H1 (cell line): Measurements from ENCODE around the gene FGF6. TPM values are rescaled to one million over a fixed set of nuclear protein-coding genes. Genes with fewer than 3 reads are reported as not detected.

Experiments used
- CTCF ChIA-PET: fragments of 300-600 bp; sonication (Branson Sonifier 250); formaldehyde crosslinking; loops from one replicate; lab custom pipeline; 2021; ENCODE audit not compliant: partially characterized antibody; lab: Charles Lee
- POLR2A ChIA-PET: fragments of 300-600 bp; sonication (Branson Sonifier 250); formaldehyde crosslinking; loops from one replicate; lab custom pipeline; 2021; ENCODE audit warnings: inconsistent platforms; ENCODE audit not compliant: partially characterized antibody; lab: Charles Lee
- DNase-seq, 2 experiments: peaks; one replicate each; pipeline versions ENCODE4 v3.0.0 to v3.0.0-alpha.2; 2010 to 2022; ENCODE audit warnings: low spot score in 2 of 2, low read depth in 1 of 2, mixed read lengths in 1 of 2
- FAIRE-seq: peaks from 2 replicates; lab custom pipeline; 2011; peaks lifted over from hg19 to GRCh38; lab: Jason Lieb, UNC
- H2AFZ ChIP-seq: 2 replicates; pipeline ENCODE4 v1.8.1; 2012; ENCODE audit warnings: low read length, inconsistent platforms
- H2AK5ac ChIP-seq: 2 replicates; pipeline ENCODE4 v1.6.1; 2013; ENCODE audit warnings: low read depth, low read length
- H2BK120ac ChIP-seq: replicated peaks from 2 replicates; pipeline ENCODE3; 2013; ENCODE audit warnings: low read depth, low read length, inconsistent platforms
- H2BK12ac ChIP-seq: 2 replicates; pipeline ENCODE4 v1.6.1; 2013; ENCODE audit warnings: low read depth, low read length
- H2BK15ac ChIP-seq: 2 replicates; pipeline ENCODE4 v1.6.1; 2013; ENCODE audit warnings: low read length
- H2BK20ac ChIP-seq: 2 replicates; pipeline ENCODE4 v1.6.1; 2013; ENCODE audit warnings: low read length
- H2BK5ac ChIP-seq: 2 replicates; pipeline ENCODE4 v1.6.1; 2013; ENCODE audit warnings: low read depth, low read length
- H3K14ac ChIP-seq: 2 replicates; pipeline ENCODE4 v1.6.1; 2013; ENCODE audit warnings: inconsistent platforms; ENCODE audit not compliant: insufficient read length
- H3K18ac ChIP-seq: 2 replicates; pipeline ENCODE4 v1.6.1; 2013; ENCODE audit warnings: low read length; ENCODE audit errors: extremely low read depth
- H3K23ac ChIP-seq: 2 replicates; pipeline ENCODE4 v1.6.1; 2013; ENCODE audit warnings: inconsistent platforms; ENCODE audit not compliant: insufficient read length
- H3K23me2 ChIP-seq: 2 replicates; pipeline ENCODE4 v1.6.1; 2013; ENCODE audit warnings: low read depth, low read length
- H3K27ac ChIP-seq: 2 replicates; pipeline ENCODE4 v1.6.1; 2011; ENCODE audit warnings: low read depth, low read length, inconsistent platforms
- H3K27me3 ChIP-seq, 4 experiments: replicated peaks in 1 of 4; 1 replicate in 1 of 4; 2 replicates in 3 of 4; pipeline versions ENCODE4 v1.6.1 to v1.8.1; 2011 to 2013; ENCODE audit warnings: low read length in 3 of 4, mild to moderate bottlenecking in 3 of 4, inconsistent platforms in 2 of 4, mixed read lengths in 2 of 4, moderate library complexity in 1 of 4; ENCODE audit not compliant: control insufficient read depth in 3 of 4, insufficient read depth in 3 of 4; ENCODE audit errors: extremely low read depth in 1 of 4
- H3K36me3 ChIP-seq, 4 experiments: 2 replicates each; pipeline versions ENCODE4 v1.6.1 to v1.8.1; 2011 to 2013; ENCODE audit warnings: mild to moderate bottlenecking in 4 of 4, low read length in 3 of 4, moderate library complexity in 2 of 4, control low read depth in 1 of 4, inconsistent platforms in 1 of 4; ENCODE audit not compliant: insufficient read depth in 4 of 4, control insufficient read depth in 2 of 4
- H3K4ac ChIP-seq: replicated peaks from 2 replicates; pipeline ENCODE3; 2013; ENCODE audit warnings: low read length, low read depth, mixed read lengths, inconsistent platforms; ENCODE audit not compliant: insufficient read length
- H3K4me1 ChIP-seq, 4 experiments: replicated peaks in 1 of 4; 1 replicate in 1 of 4; 2 replicates in 3 of 4; pipeline versions ENCODE4 v1.6.1 to v1.8.1; 2011 to 2013; ENCODE audit warnings: low read length in 3 of 4, inconsistent platforms in 2 of 4, mixed read lengths in 1 of 4; ENCODE audit not compliant: insufficient read depth in 4 of 4, control insufficient read depth in 3 of 4
- H3K4me2 ChIP-seq, 2 experiments: 2 replicates each; pipeline versions ENCODE4 v1.6.1 to v1.8.1; 2011 to 2013; ENCODE audit warnings: low read depth in 2 of 2, low read length in 2 of 2, control low read depth in 1 of 2, inconsistent platforms in 1 of 2, mild to moderate bottlenecking in 1 of 2; ENCODE audit not compliant: insufficient read depth in 1 of 2
- H3K4me3 ChIP-seq, 4 experiments: fragments of 200-600, 300-600 bp in 1 of 4; sonication (generic), shearing (Covaris generic), sonication (Bioruptor Twin) in 1 of 4; 2 replicates each; pipeline versions ENCODE4 v1.5.1 to v1.8.1; 2011 to 2016; ENCODE audit warnings: low read length in 4 of 4, low read depth in 3 of 4, control low read depth in 2 of 4, inconsistent platforms in 2 of 4, mild to moderate bottlenecking in 2 of 4, mixed read lengths in 1 of 4, moderate library complexity in 1 of 4; ENCODE audit not compliant: insufficient read depth in 2 of 4; ENCODE audit errors: extremely low read depth in 1 of 4
- H3K56ac ChIP-seq: replicated peaks from 2 replicates; pipeline ENCODE3; 2013; ENCODE audit warnings: low read depth, mild to moderate bottlenecking, mixed read lengths, low read length, inconsistent platforms; ENCODE audit not compliant: insufficient read length
- H3K79me1 ChIP-seq: 2 replicates; pipeline ENCODE4 v1.6.1; 2013; ENCODE audit warnings: low read depth, low read length, control low read depth
- H3K79me2 ChIP-seq, 2 experiments: 2 replicates each; pipeline versions ENCODE4 v1.6.1 to v1.8.1; 2012 to 2013; ENCODE audit warnings: low read length in 2 of 2, mild to moderate bottlenecking in 2 of 2, inconsistent platforms in 1 of 2; ENCODE audit not compliant: insufficient read depth in 2 of 2, control insufficient read depth in 1 of 2
- H3K9ac ChIP-seq, 4 experiments: replicated peaks in 1 of 4; 1 replicate in 1 of 4; 2 replicates in 3 of 4; pipeline versions ENCODE4 v1.6.1 to v1.8.1; 2011 to 2013; ENCODE audit warnings: low read depth in 3 of 4, low read length in 3 of 4, control low read depth in 2 of 4, mild to moderate bottlenecking in 2 of 4, moderate library complexity in 2 of 4, inconsistent platforms in 1 of 4; ENCODE audit errors: extremely low read depth in 1 of 4
- H3K9me3 ChIP-seq, 2 experiments: 2 replicates each; pipeline versions ENCODE4 v1.6.1 to v1.8.1; 2012 to 2013; ENCODE audit warnings: mild to moderate bottlenecking in 2 of 2, moderate library complexity in 2 of 2, control low read depth in 1 of 2, inconsistent platforms in 1 of 2, low read depth in 1 of 2, low read length in 1 of 2, mixed read lengths in 1 of 2; ENCODE audit not compliant: insufficient read depth in 2 of 2
- H4K20me1 ChIP-seq, 2 experiments: replicated peaks in 1 of 2; 2 replicates each; pipeline versions ENCODE3 to v1.8.1; 2011 to 2013; ENCODE audit warnings: inconsistent platforms in 2 of 2, low read length in 2 of 2, mild to moderate bottlenecking in 1 of 2; ENCODE audit not compliant: insufficient read depth in 2 of 2, control insufficient read depth in 1 of 2
- H4K5ac ChIP-seq: 2 replicates; pipeline ENCODE4 v1.6.1; 2013; ENCODE audit warnings: low read length, low read depth, mixed read lengths, inconsistent platforms; ENCODE audit not compliant: insufficient read length
- H4K8ac ChIP-seq: 2 replicates; pipeline ENCODE4 v1.8.0; 2013; ENCODE audit warnings: mild to moderate bottlenecking, moderate library complexity, low read length, inconsistent platforms; ENCODE audit not compliant: insufficient read depth; ENCODE audit errors: extremely low read depth
- H4K91ac ChIP-seq: replicated peaks from 2 replicates; pipeline ENCODE3; 2013; ENCODE audit warnings: low read length, mixed read lengths, inconsistent platforms; ENCODE audit not compliant: insufficient read length
- KDM1A ChIP-seq: fragments of 200-600, 300-600 bp; sonication (generic); IDR thresholded peaks from 2 replicates; pipeline ENCODE4 v1.7.1; 2016; ENCODE audit warnings: mild to moderate bottlenecking, low read length, borderline replicate concordance
- RNF2 ChIP-seq: fragments of 200-900, 300-1000 bp; sonication (generic); IDR thresholded peaks from 2 replicates; pipeline ENCODE4 v1.7.1; 2016; ENCODE audit warnings: borderline replicate concordance, low read depth, mild to moderate bottlenecking, antibody characterized with exemption, low read length; ENCODE audit not compliant: poor library complexity, severe bottlenecking; ENCODE audit errors: missing control alignments
- WGBS, 2 experiments: shearing (Covaris generic) in 1 of 2; methylation state at CpG; one replicate each; pipeline versions ENCODE4 v1.1.6 to v1.1.7; 2013 to 2015; ENCODE audit warnings: low lambda C conversion rate in 2 of 2, mixed read lengths in 2 of 2, inconsistent platforms in 1 of 2, low coverage in 1 of 2, missing lambda C conversion rate in 1 of 2; ENCODE audit not compliant: insufficient replicate concordance in 2 of 2, insufficient coverage in 1 of 2, insufficient read length in 1 of 2; ENCODE audit errors: extremely low coverage in 1 of 2, missing lambda C conversion rate in 1 of 2; 5-methylcytosine and 5-hydroxymethylcytosine counted together
- polyA plus RNA-seq, 7 experiments: library from polyadenylated mRNA; depleted of rRNA in 3 of 7; stranded (reverse) in 5 of 7; unstranded in 2 of 7; fragments of >200 nt in 5 of 7; fragments of 200-250 nt in 2 of 7; gene quantifications; 1 replicate in 5 of 7; 2 replicates in 1 of 7; 4 replicates in 1 of 7; pipeline versions ENCODE4 v1.2.1 to v1.2.3, GENCODE V29; 2011 to 2013; ENCODE audit warnings: missing spikeins in 2 of 7, mixed read lengths in 2 of 7
- total RNA-seq: library from RNA; stranded (reverse); fragmentation: NEBNext Ultra II Directional; extraction: Animal tissue kit (Norgen Biotek cat#: 25700); gene quantifications from 2 replicates; pipeline ENCODE4 v1.2.1, GENCODE V29; 2021

The FGF6 gene
- total and polyA plus RNA-seq, 2 of the 8 experiments (the other 6 are each of a cell fraction or from before 2014, with no cell fraction given) = not detected

DNA sequence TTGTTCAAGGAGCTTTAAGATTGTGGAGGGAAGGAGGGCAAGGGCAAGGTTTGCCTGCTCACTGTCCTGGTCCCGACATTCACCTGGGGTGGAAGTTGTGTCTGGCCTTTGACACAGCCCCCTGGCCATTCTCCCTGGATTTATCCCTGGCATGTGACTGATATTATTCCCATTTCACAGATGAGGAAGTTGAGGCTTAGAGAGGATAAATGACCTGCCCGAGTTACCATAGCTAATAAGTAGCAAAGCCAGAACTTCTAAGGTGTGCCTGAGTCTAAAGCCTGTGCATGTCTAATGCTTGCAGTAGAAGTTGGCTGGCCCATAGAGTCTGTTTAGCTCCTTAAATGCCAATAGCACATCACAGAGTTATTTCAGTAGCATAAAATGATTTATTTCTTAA, 720 bp upstream of the FGF6 start:
- 76% methylated on average over 2 of the region's 2 CpGs; no CpG with 5 or more reads in 1 of the 2 experiments for WGBS, 2 experiments
- Histone ChIP-seq H3K36me3 (no peaks in the 10 kb centered on the region), H3K9ac (no peak overlapping the region), H3K9me3 (no peaks in the 10 kb centered on the region), H4K20me1 (no peaks in the 10 kb centered on the region), H3K79me2 (no peaks in the 10 kb centered on the region), H3K27ac (no peak overlapping the region), H3K23me2 (peaks cover 4% of the 10 kb centered on the region; the same call in 1 of the 2 replicates), H4K5ac (no peak overlapping the region), H2BK120ac (no peak overlapping the region), H2BK15ac (0 out of 2 replicates have a peak overlapping the region, but pooled peaks have one; percentile 54), H3K18ac (no peak overlapping the region), H2BK20ac (no peak overlapping the region), H2BK5ac (no peak overlapping the region; the same call in 1 of the 2 replicates), H3K23ac (no peak overlapping the region), H4K91ac (no peak overlapping the region), H2AK5ac (0 out of 2 replicates have a peak overlapping the region, but pooled peaks have one; percentile 25), H3K79me1 (no peaks in the 10 kb centered on the region), H3K4me1 (peaks cover 17 to 25% (median 20%) of the 10 kb centered on the region in 4 experiments), H3K56ac (no peak overlapping the region), H3K27me3 (no peaks in the 10 kb centered on the region), H2BK12ac (no peak overlapping the region), H4K8ac (no peak overlapping the region), H3K4me3 (no peak overlapping the region), H3K4me2 (no peak overlapping the region), H3K4ac (no peak overlapping the region), H2AFZ (no peak overlapping the region), H3K14ac (no peak overlapping the region)
- TF ChIP-seq KDM1A = 0 out of 2 replicates have a peak, but pooled peaks have one; percentile 29
- no peak for TF ChIP-seq RNF2
- FAIRE-seq (no peak), DNase-seq (peak in 1 of 2 experiments; percentile 14)
- ChIA-PET POLR2A (interaction anchor here (1.3 kb wide), 1 partner anchor 10 kb away, joined by 3 read pairs; no protein-coding TSS in a partner anchor), CTCF (interaction anchor here (1.1 to 3.7 kb wide), 4 partner anchors 12 to 26 kb away, joined by 3 to 15 read pairs (median 6); no protein-coding TSS in a partner anchor)
